Thyroid gland (tissue), 4 donors: ENCODE results near the gene HEATR5A.

Source experiments
- POLR2A ChIP-seq, 2 donors: fragments of 450-650 bp; IDR thresholded peaks; one replicate each; pipeline ENCODE4 v1.6.1; 2017; ENCODE audit warnings: antibody characterized with exemption in 2 of 2, mild to moderate bottlenecking in 2 of 2, moderate library complexity in 1 of 2
- TF ChIP-seq, protein P1 (sequence below), 6 experiments: fragments of 200-600 bp in 3 of 6; fragments of 450-650 bp in 3 of 6; sonication (generic) in 3 of 6; IDR thresholded peaks; one replicate each; pipeline ENCODE4 v1.5.1; 2016 to 2019; ENCODE audit warnings: antibody characterized with exemption in 6 of 6, mild to moderate bottlenecking in 2 of 6, inconsistent platforms in 1 of 6, moderate library complexity in 1 of 6

DNA sequence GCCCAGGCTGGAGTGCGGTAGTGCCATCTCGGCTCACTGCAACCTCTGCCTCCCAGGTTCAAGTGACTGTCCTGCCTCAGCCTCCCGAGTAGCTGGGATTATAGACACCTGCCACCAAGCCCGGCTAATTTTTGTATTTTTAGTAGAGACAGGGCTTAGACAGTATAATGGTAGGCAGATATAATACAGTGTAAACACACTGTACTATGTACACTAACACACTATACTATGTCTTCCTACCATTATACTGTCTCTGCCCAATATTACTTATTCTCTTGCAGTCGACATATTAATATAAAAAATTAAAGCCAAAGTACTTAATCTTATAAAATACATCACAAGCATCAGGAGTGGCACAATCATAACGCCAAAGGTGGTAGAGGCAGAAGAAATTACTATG lies 21.9 kb upstream of the HEATR5A start:
- TF ChIP-seq, protein P1, sequence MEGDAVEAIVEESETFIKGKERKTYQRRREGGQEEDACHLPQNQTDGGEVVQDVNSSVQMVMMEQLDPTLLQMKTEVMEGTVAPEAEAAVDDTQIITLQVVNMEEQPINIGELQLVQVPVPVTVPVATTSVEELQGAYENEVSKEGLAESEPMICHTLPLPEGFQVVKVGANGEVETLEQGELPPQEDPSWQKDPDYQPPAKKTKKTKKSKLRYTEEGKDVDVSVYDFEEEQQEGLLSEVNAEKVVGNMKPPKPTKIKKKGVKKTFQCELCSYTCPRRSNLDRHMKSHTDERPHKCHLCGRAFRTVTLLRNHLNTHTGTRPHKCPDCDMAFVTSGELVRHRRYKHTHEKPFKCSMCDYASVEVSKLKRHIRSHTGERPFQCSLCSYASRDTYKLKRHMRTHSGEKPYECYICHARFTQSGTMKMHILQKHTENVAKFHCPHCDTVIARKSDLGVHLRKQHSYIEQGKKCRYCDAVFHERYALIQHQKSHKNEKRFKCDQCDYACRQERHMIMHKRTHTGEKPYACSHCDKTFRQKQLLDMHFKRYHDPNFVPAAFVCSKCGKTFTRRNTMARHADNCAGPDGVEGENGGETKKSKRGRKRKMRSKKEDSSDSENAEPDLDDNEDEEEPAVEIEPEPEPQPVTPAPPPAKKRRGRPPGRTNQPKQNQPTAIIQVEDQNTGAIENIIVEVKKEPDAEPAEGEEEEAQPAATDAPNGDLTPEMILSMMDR (IDR thresholded peaks at IDR 0.05), result no peak
- no peak for TF ChIP-seq POLR2A (IDR thresholded peaks at IDR 0.05)
